K562 (cell line): Measurements from ENCODE around the gene NUDT1. TPM values are rescaled to one million over a fixed set of nuclear protein-coding genes. Genes with fewer than 3 reads are reported as not detected.

Experiments
- ATAC-seq: fragments of 200-7000 bp; cut with Tn5 transposase; 3 replicates; pipeline ENCODE4 v1.9.1; 2020; ENCODE audit warnings: moderate library complexity
- BruUV-seq: library from RNA; stranded (reverse); fragments of 400-500 nt; replicated peaks from 2 replicates; lab custom pipeline; 2021; lab: Mats Ljungman, UMichigan
- CTCF ChIA-PET: fragments of 300-600 bp; formaldehyde crosslinking; extraction: SDS; loops from one replicate; lab custom pipeline; 2021; ENCODE audit warnings: low intra/inter-chr PET ratio; lab: Yijun Ruan, JAX
- POLR2A ChIA-PET: fragments of 300-600, 350-650 bp; sonication (Branson Sonifier 250); formaldehyde crosslinking; extraction: SDS; loops from one replicate; lab custom pipeline; 2021; ENCODE audit warnings: antibody characterized with exemption, inconsistent platforms; lab: Yijun Ruan, JAX
- DNase-seq, 4 experiments: peaks; one replicate each; pipeline versions ENCODE4 v3.0.0 to v3.0.0-alpha.2; 2011 to 2018; ENCODE audit warnings: low spot score in 3 of 4, mixed read lengths in 3 of 4; ENCODE audit errors: extremely low read depth in 1 of 4
- FAIRE-seq: peaks from 2 replicates; lab custom pipeline; 2011; peaks lifted over from hg19 to GRCh38; lab: Jason Lieb, UNC
- H2AFZ ChIP-seq: 2 replicates; pipeline ENCODE4 v1.6.0; 2011; ENCODE audit warnings: low read depth, low read length, control low read depth, inconsistent platforms
- H3K27ac ChIP-seq: fragments of 200-600 bp; 3 replicates; pipeline ENCODE4 v1.8.0; 2011; ENCODE audit warnings: low read depth, mild to moderate bottlenecking, control low read depth, inconsistent platforms, low read length, moderate library complexity, mixed read lengths; ENCODE audit errors: extremely low read depth
- H3K27me3 ChIP-seq, 2 experiments: fragments of 300-600 bp in 1 of 2; 2 replicates in 1 of 2; 3 replicates in 1 of 2; pipeline versions ENCODE4 v1.6.0 to v1.8.0; 2011; ENCODE audit warnings: inconsistent platforms in 2 of 2, low read length in 2 of 2, mild to moderate bottlenecking in 1 of 2, mixed read lengths in 1 of 2, moderate library complexity in 1 of 2; ENCODE audit not compliant: control insufficient read depth in 2 of 2, insufficient read depth in 2 of 2
- H3K36me3 ChIP-seq: fragments of 300-600 bp; 3 replicates; pipeline ENCODE4 v1.8.0; 2011; ENCODE audit warnings: mild to moderate bottlenecking, low read length, inconsistent platforms; ENCODE audit not compliant: control insufficient read depth, insufficient read depth
- H3K4me1 ChIP-seq, 2 experiments: fragments of 200-600 bp in 1 of 2; replicated peaks in 1 of 2; 2 replicates in 1 of 2; 3 replicates in 1 of 2; pipeline versions ENCODE4 v1.5.1 to v1.8.0; 2011; ENCODE audit warnings: inconsistent platforms in 2 of 2, low read length in 2 of 2, mild to moderate bottlenecking in 1 of 2, mixed read lengths in 1 of 2, moderate library complexity in 1 of 2; ENCODE audit not compliant: control insufficient read depth in 2 of 2, insufficient read depth in 2 of 2
- H3K4me2 ChIP-seq: 2 replicates; pipeline ENCODE4 v1.6.1; 2011; ENCODE audit warnings: low read length, control low read depth, inconsistent platforms, mixed read lengths; ENCODE audit not compliant: insufficient read depth
- H3K4me3 ChIP-seq: fragments of 200-600 bp; sonication (generic), shearing (Covaris generic); 2 replicates; pipeline ENCODE4 v1.5.1; 2016; ENCODE audit warnings: control low read depth, inconsistent platforms
- H3K79me2 ChIP-seq: fragments of 200-600 bp; 3 replicates; pipeline ENCODE4 v1.8.0; 2011; ENCODE audit warnings: low read length, inconsistent platforms; ENCODE audit not compliant: control insufficient read depth, insufficient read depth
- H3K9ac ChIP-seq, 2 experiments: 2 replicates each; pipeline versions ENCODE4 v1.6.0 to v1.6.1; 2011; ENCODE audit warnings: low read depth in 2 of 2, low read length in 2 of 2, control low read depth in 1 of 2, inconsistent platforms in 1 of 2, mild to moderate bottlenecking in 1 of 2, mixed read lengths in 1 of 2; ENCODE audit not compliant: insufficient read depth in 1 of 2
- H3K9me1 ChIP-seq: one replicate; pipeline ENCODE4 v1.6.0; 2011; ENCODE audit warnings: inconsistent platforms, mild to moderate bottlenecking, low read length, moderate library complexity; ENCODE audit not compliant: control insufficient read depth, insufficient read depth
- H3K9me3 ChIP-seq: replicated peaks from 2 replicates; pipeline ENCODE4 v1.5.1; 2011; ENCODE audit warnings: low read depth, low read length, inconsistent platforms; ENCODE audit not compliant: control insufficient read depth, insufficient read depth
- H4K20me1 ChIP-seq: replicated peaks from 2 replicates; pipeline ENCODE4 v1.6.1; 2011; ENCODE audit warnings: low read length, inconsistent platforms, mixed read lengths; ENCODE audit not compliant: control insufficient read depth, insufficient read depth
- CEBPG ChIP-seq, 3 experiments: fragments of 200-800 bp in 1 of 3; sonication (Bioruptor generic) in 1 of 3; sonication (generic) in 1 of 3; formaldehyde crosslinking in 1 of 3; IDR thresholded peaks in 2 of 3; conservative IDR thresholded peaks in 1 of 3; 2 replicates each; pipeline versions ENCODE4 v1.6.1 to v1.8.0; 2016 to 2022; ENCODE audit warnings: missing compliant biosample characterization in 2 of 3, missing genetic modification characterization in 2 of 3, mild to moderate bottlenecking in 1 of 3, missing genetic modification reagents in 1 of 3
- CREBBP ChIP-seq: IDR thresholded peaks from one replicate; pipeline ENCODE4 v1.6.1; 2012; ENCODE audit warnings: low read depth, mild to moderate bottlenecking, control low read depth, inconsistent platforms, low read length
- CTBP1 ChIP-seq: fragments of 450-650 bp; IDR thresholded peaks from 2 replicates; pipeline ENCODE4 v1.6.1; 2016; ENCODE audit warnings: borderline replicate concordance
- E2F5 ChIP-seq: sonication (generic); formaldehyde crosslinking; IDR thresholded peaks from 2 replicates; pipeline ENCODE4 v1.8.0; 2022; ENCODE audit warnings: mild to moderate bottlenecking, missing genetic modification reagents
- E2F6 ChIP-seq, 2 experiments: IDR thresholded peaks; 2 replicates each; pipeline ENCODE4 v1.6.1; 2011; ENCODE audit warnings: borderline replicate concordance in 1 of 2, control low read depth in 1 of 2, low read depth in 1 of 2, low read length in 1 of 2, mild to moderate bottlenecking in 1 of 2, mixed read lengths in 1 of 2, moderate library complexity in 1 of 2; ENCODE audit not compliant: insufficient read depth in 1 of 2, insufficient read length in 1 of 2, poor library complexity in 1 of 2, severe bottlenecking in 1 of 2; ENCODE audit errors: extremely low read depth in 1 of 2
- GABPA ChIP-seq: fragments of 200-800 bp; sonication (Bioruptor generic); conservative IDR thresholded peaks from 2 replicates; pipeline ENCODE4 v1.6.1; 2016; ENCODE audit warnings: low read depth, missing genetic modification characterization, missing compliant biosample characterization
- KAT2B ChIP-seq: IDR thresholded peaks from one replicate; pipeline ENCODE4 v1.6.1; 2012; ENCODE audit warnings: low read depth, mild to moderate bottlenecking, control low read depth, inconsistent platforms, low read length, moderate library complexity
- L3MBTL2 ChIP-seq: fragments of 450-650 bp; IDR thresholded peaks from 2 replicates; pipeline ENCODE4 v1.6.1; 2016; ENCODE audit warnings: mild to moderate bottlenecking, moderate library complexity
- MXD1 ChIP-seq: fragments of 250-450 bp; sonication (Bioruptor Pico); IDR thresholded peaks from 2 replicates; pipeline ENCODE4 v1.8.0; 2021; ENCODE audit warnings: borderline replicate concordance, mild to moderate bottlenecking, moderate library complexity; ENCODE audit not compliant: poor library complexity, severe bottlenecking
- MYBL2 ChIP-seq, 2 experiments: fragments of 450-650 bp in 1 of 2; sonication (generic) in 1 of 2; formaldehyde crosslinking in 1 of 2; IDR thresholded peaks; 2 replicates each; pipeline versions ENCODE4 v1.6.1 to v1.8.1; 2017 to 2022; ENCODE audit warnings: borderline replicate concordance in 1 of 2, inconsistent platforms in 1 of 2, low read depth in 1 of 2, mild to moderate bottlenecking in 1 of 2, missing genetic modification reagents in 1 of 2, moderate library complexity in 1 of 2
- NR3C1 ChIP-seq: sonication (generic); formaldehyde crosslinking; IDR thresholded peaks from 2 replicates; pipeline ENCODE4 v1.8.1; 2022; ENCODE audit warnings: missing genetic modification reagents
- POLR2B ChIP-seq: fragments of 450-650 bp; IDR thresholded peaks from 2 replicates; pipeline ENCODE4 v1.6.1; 2018; ENCODE audit warnings: low read depth; ENCODE audit not compliant: partially characterized antibody
- SMARCA4 ChIP-seq: fragments of 450-650 bp; IDR thresholded peaks from 2 replicates; pipeline ENCODE4 v1.6.1; 2016
- STAT5A ChIP-seq: IDR thresholded peaks from 2 replicates; pipeline ENCODE4 v1.6.1; 2012; ENCODE audit warnings: low read length, inconsistent platforms, borderline replicate concordance
- ZEB2 ChIP-seq: fragments of 450-650 bp; IDR thresholded peaks from 2 replicates; pipeline ENCODE4 v1.6.1; 2016
- ZNF277 ChIP-seq: fragments of 250-450 bp; sonication (Bioruptor Pico); IDR thresholded peaks from 2 replicates; pipeline ENCODE4 v1.8.0; 2022; ENCODE audit warnings: inconsistent platforms, mild to moderate bottlenecking, moderate library complexity, borderline replicate concordance
- ZNF347 ChIP-seq: fragments of 450-650 bp; formaldehyde crosslinking; IDR thresholded peaks from 2 replicates; pipeline ENCODE4 v1.4.0; 2020; ENCODE audit warnings: low read depth, mild to moderate bottlenecking, moderate library complexity
- WGBS: fragments of 100-300 bp; shearing (Covaris generic); methylation state at CpG from one replicate; pipeline ENCODE4 v1.1.6; 2016; ENCODE audit warnings: low coverage, mixed read lengths; ENCODE audit not compliant: insufficient coverage; ENCODE audit errors: missing lambda C conversion rate; 5-methylcytosine and 5-hydroxymethylcytosine counted together
- in situ Hi-C: fragments of 300-500 bp; cut with MboI; formaldehyde crosslinking; loops from 4 replicates; pipeline ENCODE4 v1.15.0; 2018; ENCODE audit warnings: inconsistent platforms, mixed read lengths
- intact Hi-C: fragments of 100-400 bp; cut with micrococcal nuclease; formaldehyde crosslinking; loops from 2 replicates; pipeline ENCODE4 v1.14.2; 2022
- polyA plus RNA-seq, 8 experiments: library from polyadenylated mRNA; depleted of rRNA in 4 of 8; stranded (reverse) in 5 of 8; unstranded in 3 of 8; fragments of >200 nt; fragmentation: Nextera tagmentation in 2 of 8; fragmentation: Illumina TruSeq in 1 of 8; extraction: Ambion mirVana in 2 of 8; extraction: Trizol in 1 of 8; gene quantifications; 2 replicates each; pipeline versions ENCODE4 v1.2.1 to v1.2.3, GENCODE V29; 2011 to 2014; ENCODE audit warnings: inconsistent platforms in 1 of 8, missing spikeins in 1 of 8
- total RNA-seq, 7 experiments: library from RNA; depleted of rRNA in 6 of 7; stranded (reverse); fragments of >200 nt in 6 of 7; fragmentation: Illumina TruSeq in 2 of 7; extraction: Trizol in 2 of 7; gene quantifications; 2 replicates each; pipeline versions ENCODE4 v1.2.1 to v1.2.3, GENCODE V29; 2011 to 2021; ENCODE audit warnings: low replicate concordance in 1 of 7

NUDT1 gene
- total and polyA plus RNA-seq, 9 of the 15 experiments (the other 6 are each of a cell fraction or from before 2014, with no cell fraction given): 5.3 to 73.3 (median 29.6) TPM

- TF ChIP-seq E2F6 (IDR thresholded peaks at IDR 0.05; ENCODE audit: borderline replicate concordance in 1 of 2, extremely low read depth in 1 of 2, insufficient read depth in 1 of 2, insufficient read length in 1 of 2, low read depth in 1 of 2, low read length in 1 of 2, poor library complexity in 1 of 2, severe bottlenecking in 1 of 2) (no peak), CTBP1 (no peak), POLR2B (no peak), MYBL2 (IDR thresholded peaks at IDR 0.05; ENCODE audit: low read depth) (no peak), MYBL2 (CRISPR knock-in tag; IDR thresholded peaks at IDR 0.05; ENCODE audit: borderline replicate concordance) (no peak), KAT2B (no peak)
- TF ChIP-seq, all 486 proteins: peak for 0
Measured at GRCh38 chr7:2278026-2278425, 36.0 kb downstream of the NUDT1 start (continued).

GRCh38 chr7:2279896-2280295, 37.9 kb downstream of the NUDT1 start:
- Histone ChIP-seq H3K4me1 (peaks cover 13 to 33% of the 10 kb centered on the region in 2 experiments), H3K27me3 (no peaks in the 10 kb centered on the region), H3K9me1 (no peaks in the 10 kb centered on the region), H3K4me2 (no peak overlapping the region), H3K9ac (no peak overlapping the region), H3K79me2 (peaks cover 21% of the 10 kb centered on the region), H3K9me3 (no peaks in the 10 kb centered on the region), H2AFZ (no peak overlapping the region), H3K27ac (no peak overlapping the region), H3K4me3 (no peak overlapping the region), H4K20me1 (peaks cover 21% of the 10 kb centered on the region), H3K36me3 (peaks cover 24% of the 10 kb centered on the region; the same call in 1 of the 3 replicates)
- no TSS peak for BruUV-seq
- CTCF ChIA-PET: no interaction called here
- POLR2A ChIA-PET: interaction anchor here (0.8 kb wide), 1 partner anchor 25 kb away, joined by 4 read pairs; no protein-coding TSS in a partner anchor
- 78% methylated on average over 4 of the region's 4 CpGs for whole genome bisulfite sequencing
- no peak for ATAC-seq
- peak; percentile 37 for FAIRE-seq
- DNase-seq: no peak
- no peak for TF ChIP-seq STAT5A
- no peak for TF ChIP-seq CEBPG (CRISPR knock-in tag; IDR thresholded peaks at IDR 0.05)
- no peak for TF ChIP-seq CEBPG (tag; conservative IDR thresholded peaks at IDR 0.05 in 1 of 2, IDR thresholded peaks at IDR 0.05 in 1 of 2)
- no peak for TF ChIP-seq SMARCA4
- TF ChIP-seq GABPA (tag): no peak
- TF ChIP-seq CREBBP: no peak
- no peak for TF ChIP-seq ZNF277 (CRISPR knock-in tag)
- no peak for TF ChIP-seq ZEB2
- TF ChIP-seq ZNF347: no peak
- TF ChIP-seq MXD1 (CRISPR knock-in tag): no peak
- TF ChIP-seq NR3C1 (CRISPR knock-in tag): no peak
- TF ChIP-seq L3MBTL2: no peak
- TF ChIP-seq E2F5 (CRISPR knock-in tag): no peak
- intact Hi-C loops (no loop called here), in situ Hi-C loops (no loop called here)
